Choroid plexus epithelial cell (primary cell): Measurements from ENCODE around the gene RNF126.

Experiments
- DNase-seq: peaks from one replicate; pipeline ENCODE4 v3.0.0-alpha.2; 2010; ENCODE audit warnings: low read depth
- H3K4me3 ChIP-seq: 2 replicates; pipeline ENCODE4 v1.5.1; 2011; ENCODE audit warnings: low read depth, mild to moderate bottlenecking, control low read depth, low read length, moderate library complexity
- TF ChIP-seq, protein P1 (sequence below): conservative IDR thresholded peaks from 2 replicates; pipeline ENCODE4 v1.5.1; 2011; ENCODE audit warnings: low read depth, mild to moderate bottlenecking, control low read depth, inconsistent platforms, low read length, moderate library complexity

The RNF126 gene

DNA sequence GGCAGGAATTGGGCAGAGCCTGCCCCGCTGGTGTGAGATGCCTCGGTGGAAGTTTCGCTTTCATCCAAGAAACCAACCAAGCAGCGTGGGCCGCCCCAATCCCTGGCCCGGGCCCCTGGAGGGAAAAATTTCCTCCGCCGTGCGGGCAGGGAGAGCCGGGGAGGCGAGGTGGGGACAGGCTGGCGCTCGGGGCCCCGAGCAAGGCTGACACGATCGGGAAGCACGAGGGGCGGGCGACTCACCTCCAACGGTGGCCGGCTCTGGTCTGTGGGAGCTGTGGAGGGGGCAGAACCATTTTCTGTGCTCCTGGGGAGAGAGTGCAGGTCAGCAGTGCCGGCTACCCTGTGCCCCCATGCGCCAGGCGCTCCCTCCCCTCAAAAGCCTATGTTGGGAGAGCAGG lies 11.0 kb downstream of the RNF126 start:
- TF ChIP-seq, protein P1, sequence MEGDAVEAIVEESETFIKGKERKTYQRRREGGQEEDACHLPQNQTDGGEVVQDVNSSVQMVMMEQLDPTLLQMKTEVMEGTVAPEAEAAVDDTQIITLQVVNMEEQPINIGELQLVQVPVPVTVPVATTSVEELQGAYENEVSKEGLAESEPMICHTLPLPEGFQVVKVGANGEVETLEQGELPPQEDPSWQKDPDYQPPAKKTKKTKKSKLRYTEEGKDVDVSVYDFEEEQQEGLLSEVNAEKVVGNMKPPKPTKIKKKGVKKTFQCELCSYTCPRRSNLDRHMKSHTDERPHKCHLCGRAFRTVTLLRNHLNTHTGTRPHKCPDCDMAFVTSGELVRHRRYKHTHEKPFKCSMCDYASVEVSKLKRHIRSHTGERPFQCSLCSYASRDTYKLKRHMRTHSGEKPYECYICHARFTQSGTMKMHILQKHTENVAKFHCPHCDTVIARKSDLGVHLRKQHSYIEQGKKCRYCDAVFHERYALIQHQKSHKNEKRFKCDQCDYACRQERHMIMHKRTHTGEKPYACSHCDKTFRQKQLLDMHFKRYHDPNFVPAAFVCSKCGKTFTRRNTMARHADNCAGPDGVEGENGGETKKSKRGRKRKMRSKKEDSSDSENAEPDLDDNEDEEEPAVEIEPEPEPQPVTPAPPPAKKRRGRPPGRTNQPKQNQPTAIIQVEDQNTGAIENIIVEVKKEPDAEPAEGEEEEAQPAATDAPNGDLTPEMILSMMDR: no peak
- no peak overlapping the region for H3K4me3 ChIP-seq
- no peak for DNase-seq

DNA sequence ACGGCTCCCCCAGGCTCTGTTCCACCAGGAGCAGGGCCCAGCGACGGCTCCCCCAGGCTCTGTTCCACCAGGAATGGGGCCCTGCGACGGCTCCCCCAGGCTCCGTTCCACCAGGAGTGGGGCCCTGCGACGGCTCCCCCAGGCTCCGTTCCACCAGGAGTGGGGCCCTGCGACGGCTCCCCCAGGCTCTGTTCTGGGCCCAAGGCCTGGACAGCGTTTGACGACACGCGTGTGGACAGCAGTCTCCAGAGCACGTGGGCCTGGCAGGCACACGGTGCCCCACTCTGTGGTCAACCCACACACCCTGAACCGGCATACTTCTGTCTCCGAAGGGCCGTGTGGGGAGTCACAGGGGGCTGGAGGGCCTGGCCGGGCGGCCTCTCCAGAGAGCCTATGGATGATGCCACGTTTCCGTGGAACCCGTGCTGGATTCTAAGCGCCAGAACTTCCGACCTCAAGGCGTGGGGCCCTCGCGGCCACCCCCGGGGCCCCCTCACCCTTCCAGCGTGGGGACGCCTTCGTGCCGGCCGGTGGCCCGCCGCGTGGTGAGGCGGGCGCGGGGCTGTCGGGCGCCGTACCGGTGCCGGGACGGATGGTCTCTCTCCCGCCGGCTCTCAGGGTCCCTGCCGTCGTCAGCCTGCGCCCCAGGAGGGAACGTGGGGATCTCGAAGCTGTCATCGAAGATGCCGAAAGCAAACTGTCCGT lies 11.7 kb downstream of the RNF126 start:
- no peak for DNase-seq
- no peak overlapping the region for H3K4me3 ChIP-seq
- TF ChIP-seq, protein P1: no peak

DNA sequence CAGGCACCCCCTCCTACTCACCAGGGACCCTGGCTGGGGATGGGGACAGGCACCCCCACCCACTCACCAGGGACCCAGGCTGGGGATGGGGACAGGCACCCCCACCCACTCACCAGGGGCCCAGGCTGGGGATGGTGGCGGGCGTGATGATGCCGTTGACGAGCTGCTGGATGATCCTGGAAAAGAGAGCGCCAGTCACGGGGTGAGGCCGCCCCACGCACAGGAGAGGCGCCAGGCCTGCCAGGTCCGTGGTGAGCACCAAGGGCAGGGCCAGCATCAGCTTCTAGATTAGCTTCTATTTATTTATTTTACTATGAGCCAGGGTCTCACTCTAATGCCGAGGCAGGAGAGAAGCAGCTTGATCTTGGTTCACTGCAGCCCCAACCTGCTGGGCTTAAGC lies 12.9 kb downstream of the RNF126 start:
- no peak for DNase-seq
- TF ChIP-seq, protein P1: no peak
- H3K4me3 ChIP-seq: no peak overlapping the region

DNA sequence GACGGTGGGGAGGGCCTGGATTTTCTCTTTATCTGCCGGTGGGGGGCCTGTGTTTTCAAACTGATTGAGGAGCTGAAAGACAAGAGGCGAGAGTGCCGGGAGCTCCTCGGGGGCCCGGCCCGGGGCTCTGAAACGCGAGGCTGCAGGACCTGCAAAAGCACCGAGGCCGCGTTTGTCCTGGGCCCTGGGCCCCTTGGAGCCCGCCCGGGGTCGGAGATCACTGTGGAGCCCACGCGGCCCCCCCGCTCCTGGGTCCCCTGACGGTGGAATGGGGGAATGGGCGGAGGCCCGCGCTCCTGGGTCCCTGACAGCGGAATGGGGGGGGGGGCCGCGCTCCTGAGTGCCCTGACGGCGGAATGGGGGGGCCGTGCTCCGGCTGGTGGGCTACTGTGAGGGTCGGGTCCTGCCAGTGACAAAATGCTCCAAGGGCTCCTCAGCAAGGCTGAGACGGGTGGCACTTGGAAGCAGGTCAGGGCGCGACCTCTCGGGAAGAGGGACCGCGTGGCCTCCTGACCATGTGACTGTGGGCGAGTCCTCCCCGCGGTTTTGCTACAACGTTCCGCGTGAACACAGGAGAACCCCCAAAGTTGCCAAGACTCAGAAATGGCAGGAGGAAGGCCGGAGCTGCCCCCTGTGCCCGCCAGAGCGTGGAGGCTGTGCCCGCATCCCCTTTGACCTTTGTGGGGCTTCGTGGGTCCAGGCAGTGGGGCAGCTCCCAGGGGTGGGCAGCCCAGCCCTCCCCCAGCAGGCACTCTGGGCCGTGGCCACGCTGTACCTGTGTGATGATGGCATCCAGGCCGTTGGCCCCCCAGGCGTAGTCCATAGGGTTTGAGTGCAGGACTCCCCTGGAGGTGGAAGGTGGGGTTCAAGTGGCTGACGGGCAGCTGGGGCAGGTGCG lies 13.9 kb downstream of the RNF126 start:
- no peak for DNase-seq
- no peak overlapping the region for H3K4me3 ChIP-seq
- TF ChIP-seq, protein P1: no peak

DNA sequence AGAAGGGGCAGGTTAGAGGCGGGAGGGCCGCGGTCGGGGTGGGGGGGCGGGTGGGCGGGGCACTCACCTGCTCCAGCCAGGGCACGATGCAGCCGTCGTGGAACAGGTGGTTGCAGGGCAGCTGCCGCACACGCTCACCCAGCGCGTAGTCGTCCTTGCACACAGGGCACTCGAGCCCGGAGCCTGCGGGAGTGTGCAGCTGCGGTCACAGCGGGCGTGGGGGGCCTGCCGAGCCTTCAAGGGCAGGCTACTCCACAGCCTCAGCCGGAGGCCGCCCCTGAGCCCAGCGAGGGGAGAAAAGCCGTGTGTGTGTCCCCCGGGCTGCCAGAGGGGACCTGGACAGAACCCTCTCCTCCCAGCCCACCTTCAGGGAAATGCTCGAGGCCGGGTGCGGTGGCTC lies 14.7 kb downstream of the RNF126 start:
- H3K4me3 ChIP-seq: no peak overlapping the region
- DNase-seq: no peak
- TF ChIP-seq, protein P1: no peak

DNA sequence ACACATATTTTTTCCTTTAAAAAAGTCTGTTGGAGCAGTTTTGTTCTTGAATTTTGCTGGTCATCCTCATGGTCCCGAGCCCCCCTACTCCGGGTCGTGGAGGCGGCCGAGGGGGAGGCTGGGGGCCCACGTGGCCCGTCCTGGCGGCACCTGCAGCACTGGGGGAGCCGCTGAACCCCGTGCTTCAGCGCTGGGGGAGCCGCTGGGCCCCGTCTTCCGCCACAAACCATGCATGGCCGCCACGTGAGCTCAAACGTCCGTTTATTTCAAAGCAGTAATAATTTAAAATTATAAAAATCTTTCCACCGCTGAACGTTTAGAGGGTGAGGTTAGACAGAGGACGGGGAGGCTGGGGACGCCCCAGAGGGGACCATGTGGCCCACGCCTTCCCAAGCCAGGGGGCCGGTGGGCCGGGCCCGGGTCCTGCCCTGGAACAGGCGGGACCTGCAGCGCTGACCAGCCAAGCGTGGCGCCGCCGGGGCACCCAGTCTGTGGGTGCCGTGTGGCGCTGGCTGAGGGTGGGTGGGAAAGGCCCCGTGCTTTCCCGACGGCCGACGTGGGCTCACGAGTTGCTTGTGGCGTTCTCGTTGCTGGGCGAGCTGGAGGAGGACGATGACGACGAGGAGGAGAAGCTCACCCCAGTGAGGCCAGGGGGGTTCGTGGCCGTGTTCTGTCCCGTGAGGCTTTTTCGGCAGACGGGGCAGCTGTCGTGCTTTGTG lies 15.3 kb downstream of the RNF126 start:
- TF ChIP-seq, protein P1: no peak
- no peak for DNase-seq

More for the DNA sequence above, 15.3 kb downstream of the RNF126 start:
- H3K4me3 ChIP-seq: no peak overlapping the region
